ENCODE measurements around the gene SGCD. TPM values are rescaled to one million over a fixed set of nuclear protein-coding genes. Genes with fewer than 3 reads are reported as not detected.

The SGCD gene
- total RNA-seq, 1 experiment from 2014 or later: not detected

GRCh38 chr5:156581725-156582124 is 254.8 kb downstream of the SGCD start (continued):
- TF ChIP-seq REST (IDR thresholded peaks at IDR 0.05; ENCODE audit: low read depth): no peak
- no peak for TF ChIP-seq YY1 (IDR thresholded peaks at IDR 0.05; ENCODE audit: extremely low read depth, insufficient replicate concordance, low read depth, low read length)
- TF ChIP-seq ZFX (IDR thresholded peaks at IDR 0.05): no peak

DNA sequence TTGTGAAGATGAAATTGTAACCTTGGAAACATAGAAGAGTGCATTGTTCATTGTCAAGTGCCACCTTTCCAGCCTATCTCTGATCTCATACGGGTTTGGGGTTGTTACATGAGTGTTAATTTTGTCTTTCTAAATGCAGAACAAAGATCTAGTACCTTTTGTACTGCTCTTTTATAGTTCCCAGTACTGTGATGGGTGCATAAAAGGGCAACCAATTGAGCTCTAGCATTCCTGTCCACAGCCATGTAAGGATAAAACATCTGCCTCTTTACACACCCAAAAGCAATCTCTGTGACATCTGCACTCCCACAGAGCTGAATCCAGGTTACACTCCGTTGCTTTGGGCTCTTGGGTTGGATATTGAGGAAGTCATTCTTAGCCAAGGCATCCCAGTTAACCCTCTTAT is 255.2 kb downstream of the SGCD start:
- no peak overlapping the region for H3K9ac ChIP-seq (ENCODE audit: low read length)
- H3K36me3 ChIP-seq (ENCODE audit: control insufficient read depth in 1 of 2, insufficient read depth in 2 of 2, low read length in 2 of 2): no peaks in the 10 kb centered on the region
- H3K27me3 ChIP-seq (ENCODE audit: insufficient read depth, low read length): no peaks in the 10 kb centered on the region
- ChIA-PET POLR2A (no interaction called here), RAD21 (ENCODE audit: low non-redundant PET in 1 of 2, low total read pairs in 2 of 2, uncharacterized antibody in 2 of 2, unreplicated experiment in 2 of 2) (no interaction called here), CTCF (no interaction called here)
- DNase-seq (ENCODE audit: low read depth, low spot score) (no peak), ATAC-seq (no peak)
- no TSS peak for BruUV-seq (replicated peaks)
- no peaks in the 10 kb centered on the region for H3K79me2 ChIP-seq (ENCODE audit: insufficient read depth, low read length)
- no peaks in the 10 kb centered on the region for H3K9me2 ChIP-seq (ENCODE audit: insufficient read depth)
- H3K4me1 ChIP-seq (ENCODE audit: control insufficient read depth in 1 of 2, insufficient read depth in 2 of 2, low read length in 2 of 2): no peaks in the 10 kb centered on the region
- H2AFZ ChIP-seq (ENCODE audit: low read depth, low read length, poor library complexity, severe bottlenecking): no peak overlapping the region
- H3K9me3 ChIP-seq (ENCODE audit: control insufficient read depth in 1 of 2, insufficient read depth in 1 of 2, low read depth in 1 of 2, low read length in 2 of 2): no peaks in the 10 kb centered on the region
- intact Hi-C loops (cut with micrococcal nuclease): no loop called here
- H3K4me3 ChIP-seq (replicated peaks in 1 of 2; ENCODE audit: low read depth in 1 of 2, low read length in 2 of 2): no peak overlapping the region
- H3K27ac ChIP-seq (ENCODE audit: low read depth, low read length): no peak overlapping the region
- H3K4me2 ChIP-seq (ENCODE audit: low read length): no peak overlapping the region
- TF ChIP-seq EGR1 (IDR thresholded peaks at IDR 0.05; ENCODE audit: low read depth): no peak
- no peak for TF ChIP-seq YY1 (IDR thresholded peaks at IDR 0.05; ENCODE audit: extremely low read depth, insufficient replicate concordance, low read depth, low read length)
- TF ChIP-seq ZFX (IDR thresholded peaks at IDR 0.05): no peak
- no peak for TF ChIP-seq ZBTB33 (IDR thresholded peaks at IDR 0.05; ENCODE audit: extremely low read depth, insufficient replicate concordance, low read length)
- no peak for TF ChIP-seq SIN3A (IDR thresholded peaks at IDR 0.05; ENCODE audit: low read depth)
- no peak for TF ChIP-seq TCF7L2 (IDR thresholded peaks at IDR 0.05; ENCODE audit: borderline replicate concordance, extremely low read depth, insufficient read depth, insufficient read length)
- no peak for TF ChIP-seq POLR2AphosphoS5 (IDR thresholded peaks at IDR 0.05; ENCODE audit: low read depth, low read length)
- no peak for TF ChIP-seq CTCF (IDR thresholded peaks at IDR 0.05 in 2 of 3, conservative IDR thresholded peaks at IDR 0.05 in 1 of 3; ENCODE audit: borderline replicate concordance in 1 of 3, insufficient read depth in 1 of 3, low read depth in 2 of 3, low read length in 2 of 3)
- TF ChIP-seq REST (IDR thresholded peaks at IDR 0.05; ENCODE audit: low read depth): no peak
- TF ChIP-seq FOSL1 (IDR thresholded peaks at IDR 0.05; ENCODE audit: low read depth): no peak
- no peaks in the 10 kb centered on the region for H4K20me1 ChIP-seq (ENCODE audit: insufficient read depth)

Data from HCT116 (cell line).